Putamen (tissue), 1 donor: ENCODE data around the gene CLIC1.
"Not testable (repeated sequence)": the region's sequence is repeated elsewhere in the genome, so short reads cannot be mapped to it uniquely, and the experiment has no call there.

Experiments used
- DNase-seq: peaks from one replicate; pipeline ENCODE4 v3.0.0-alpha.2; 2016; ENCODE audit warnings: low spot score

CLIC1 gene

GRCh38 chr6:31722173-31722572 lies 14.2 kb downstream of the CLIC1 start:
- no peak for DNase-seq

DNA sequence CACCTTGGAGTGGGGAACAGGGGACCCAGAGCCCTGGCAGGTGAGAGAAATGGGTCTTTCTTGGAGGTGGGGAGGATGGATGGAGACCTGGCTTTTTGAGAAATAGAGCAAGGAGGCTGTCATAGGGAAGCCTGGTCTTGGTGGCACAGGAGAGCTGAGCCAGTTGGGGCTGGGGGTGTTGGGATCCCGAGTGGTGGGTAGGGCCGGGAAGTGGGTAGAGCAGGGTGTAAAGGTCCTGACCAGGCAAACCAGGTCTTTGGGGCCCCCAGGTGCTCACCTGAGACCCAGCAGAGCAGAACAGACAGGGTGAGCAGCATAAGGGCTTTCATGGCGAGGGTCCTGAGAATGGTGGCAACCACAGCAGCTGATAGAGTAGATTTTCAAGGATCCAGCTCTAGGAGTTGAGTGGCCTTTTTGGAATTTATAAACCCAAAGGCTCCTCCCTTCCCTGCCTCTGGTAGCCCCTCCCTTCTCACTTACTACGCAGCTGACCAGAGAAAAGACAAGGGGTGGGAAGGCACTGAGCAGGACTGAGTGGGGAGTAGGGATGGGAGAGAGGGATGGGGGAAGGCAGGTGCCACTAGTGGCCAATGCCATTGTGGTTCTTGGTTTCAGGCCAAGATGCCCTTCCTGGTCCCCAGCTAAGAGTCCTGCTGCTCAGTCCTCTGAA lies 14.8 kb downstream of the CLIC1 start, which contains the start of gene LY6G6C:
LY6G6C (minus strand) TSS at position 396 of the 670 bp plus-strand sequence; CDS start at position 329, 67 bp downstream.
- DNase-seq, result no peak

DNA sequence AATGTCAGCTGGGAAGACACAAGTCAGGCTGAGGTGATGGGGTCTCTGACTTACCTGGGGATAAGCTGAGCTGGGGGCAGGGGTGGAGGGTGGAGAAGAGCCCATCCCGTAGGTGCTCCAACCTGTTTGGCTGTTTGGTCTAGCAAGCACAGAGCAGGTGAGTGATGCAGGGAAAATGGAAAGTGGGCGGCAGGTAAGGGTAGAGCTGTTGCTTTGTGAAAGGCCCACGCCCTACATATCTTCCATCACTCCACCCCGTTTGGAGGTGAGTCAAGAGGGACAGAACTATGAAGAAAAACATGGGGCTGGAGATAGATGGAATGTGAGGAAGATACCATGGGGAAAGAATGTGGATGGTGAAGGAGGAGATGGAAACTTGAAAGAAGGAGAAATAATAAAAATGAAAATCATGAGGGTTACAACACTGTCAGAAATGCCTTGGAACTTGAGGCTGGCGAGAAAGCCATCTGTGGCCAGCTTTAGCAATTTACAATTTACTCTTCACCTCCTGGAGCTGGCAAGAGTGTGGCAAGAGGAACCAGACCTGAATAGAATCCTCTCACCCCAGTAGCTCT lies 16.0 kb downstream of the CLIC1 start:
- DNase-seq, result no peak

DNA sequence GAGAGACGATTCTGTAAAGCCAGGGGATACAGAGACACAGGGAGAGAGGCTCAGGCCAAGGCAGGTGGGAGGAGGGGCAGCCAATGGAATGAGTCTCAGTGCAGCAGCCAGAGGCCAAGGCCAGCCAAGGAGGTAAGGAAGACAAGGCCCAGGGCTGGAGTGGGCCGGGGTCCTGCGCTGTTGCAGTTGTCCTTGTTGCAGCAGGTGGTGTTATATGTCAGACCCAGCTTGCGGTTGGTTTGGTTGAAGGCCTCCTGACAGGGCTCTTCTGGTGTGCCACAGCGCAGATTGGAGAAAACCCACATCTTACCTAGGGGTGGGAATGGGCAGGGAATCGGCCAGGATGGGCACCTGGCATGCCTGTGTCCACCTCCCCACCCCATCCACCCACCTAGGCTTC lies 17.3 kb downstream of the CLIC1 start:
- DNase-seq, result no peak

DNA sequence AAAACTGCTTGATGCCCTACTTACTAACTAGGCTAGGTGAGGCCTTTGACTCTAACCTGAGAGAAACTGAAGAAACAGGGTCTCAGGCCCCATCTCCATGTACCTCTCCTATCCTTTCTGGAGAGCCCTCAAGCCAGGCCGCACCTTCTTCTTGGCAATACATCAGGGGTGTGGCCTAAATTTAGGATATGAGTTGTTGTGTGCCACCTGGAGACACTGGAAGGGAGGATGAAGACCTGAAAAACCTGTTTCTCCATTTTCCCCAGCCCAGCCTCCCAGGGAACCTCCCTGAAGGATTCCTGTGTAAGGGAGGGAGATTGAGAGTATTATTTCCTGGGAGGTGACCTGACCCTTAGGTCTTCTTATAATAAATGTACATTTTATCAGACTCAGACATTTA lies 18.1 kb downstream of the CLIC1 start:
- DNase-seq, result no peak

DNA sequence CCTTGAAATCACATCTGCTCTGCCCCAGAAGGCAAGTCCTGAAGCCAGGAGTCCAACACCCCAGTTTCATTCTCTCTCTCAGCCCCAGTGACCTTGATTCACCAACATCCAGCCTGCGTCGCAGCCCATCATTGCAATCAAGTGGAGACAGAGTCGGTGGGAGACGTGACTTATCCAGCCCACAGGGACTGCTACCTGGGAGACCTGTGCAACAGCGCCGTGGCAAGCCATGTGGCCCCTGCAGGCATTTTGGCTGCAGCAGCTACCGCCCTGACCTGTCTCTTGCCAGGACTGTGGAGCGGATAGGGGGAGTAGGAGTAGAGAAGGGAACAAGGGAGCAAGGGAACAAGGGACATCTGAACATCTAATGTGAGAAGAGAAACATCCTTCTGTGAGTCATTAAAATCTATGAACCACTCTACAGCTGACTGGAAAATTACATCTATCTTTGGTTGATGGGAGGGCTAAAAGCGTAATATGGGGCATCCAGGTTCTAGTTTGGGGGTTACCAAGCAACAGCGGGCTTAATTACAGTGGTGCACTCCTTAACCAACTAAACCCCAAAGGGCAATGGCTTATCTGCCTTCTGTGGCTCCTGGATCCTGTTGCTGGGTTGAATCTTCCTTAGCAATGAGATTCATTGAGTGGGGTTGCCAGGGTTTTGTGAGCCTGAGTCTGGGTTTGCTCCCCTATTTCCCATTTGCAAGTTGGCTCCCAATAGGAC lies 18.7 kb downstream of the CLIC1 start:
- no peak for DNase-seq

DNA sequence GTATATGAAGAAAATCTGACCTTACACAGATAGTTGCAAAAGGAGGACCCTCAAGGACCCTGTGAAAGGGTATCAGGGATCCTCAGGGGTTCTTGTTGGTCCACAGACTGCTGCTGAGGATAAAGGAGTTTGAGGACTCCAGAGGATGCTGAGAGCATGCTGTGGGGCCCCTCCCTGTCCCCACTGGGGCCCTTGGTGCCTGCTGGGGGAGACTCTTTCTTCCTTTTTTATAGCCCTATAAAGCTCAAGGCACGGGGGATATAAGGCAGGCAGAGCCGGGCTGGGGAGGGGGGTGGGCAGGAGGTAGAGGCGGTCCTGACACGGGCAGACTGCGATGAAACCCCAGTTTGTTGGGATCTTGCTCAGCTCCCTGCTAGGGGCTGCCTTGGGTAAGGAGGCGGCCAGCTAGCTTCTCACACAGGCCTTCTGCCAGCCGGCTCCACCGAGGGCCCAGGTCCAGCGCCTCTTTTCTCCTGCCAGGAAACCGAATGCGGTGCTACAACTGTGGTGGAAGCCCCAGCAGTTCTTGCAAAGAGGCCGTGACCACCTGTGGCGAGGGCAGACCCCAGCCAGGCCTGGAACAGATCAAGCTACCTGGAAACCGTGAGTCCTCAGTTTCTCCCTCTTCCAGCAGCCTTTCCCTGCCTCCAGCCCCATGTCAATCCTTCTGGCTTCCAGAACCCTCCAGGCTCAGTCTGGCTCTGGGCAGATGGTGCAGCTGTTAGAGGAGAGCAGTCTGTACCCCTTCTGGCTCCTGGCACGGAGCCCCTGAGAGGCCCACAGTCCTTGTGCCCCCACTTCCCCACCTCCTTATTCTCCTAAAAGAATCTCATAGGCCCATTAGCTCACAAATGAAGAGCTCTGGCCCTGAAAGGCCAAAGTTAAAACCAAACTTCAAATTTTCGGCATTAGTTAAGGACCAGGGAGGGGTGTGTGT lies 21.0 kb downstream of the CLIC1 start, which contains the start of gene LY6G6D:
LY6G6D (plus strand) TSS at position 327 of the 937 bp plus-strand sequence; CDS start at position 335, 8 bp downstream.
- no peak for DNase-seq

GRCh38 chr6:31713991-31714684 lies 22.2 kb downstream of the CLIC1 start:
- DNase-seq, result no peak

GRCh38 chr6:31713465-31713864 lies 22.9 kb downstream of the CLIC1 start:
- DNase-seq, result no peak

GRCh38 chr6:31712296-31712695 lies 24.0 kb downstream of the CLIC1 start:
- DNase-seq, result no peak

DNA sequence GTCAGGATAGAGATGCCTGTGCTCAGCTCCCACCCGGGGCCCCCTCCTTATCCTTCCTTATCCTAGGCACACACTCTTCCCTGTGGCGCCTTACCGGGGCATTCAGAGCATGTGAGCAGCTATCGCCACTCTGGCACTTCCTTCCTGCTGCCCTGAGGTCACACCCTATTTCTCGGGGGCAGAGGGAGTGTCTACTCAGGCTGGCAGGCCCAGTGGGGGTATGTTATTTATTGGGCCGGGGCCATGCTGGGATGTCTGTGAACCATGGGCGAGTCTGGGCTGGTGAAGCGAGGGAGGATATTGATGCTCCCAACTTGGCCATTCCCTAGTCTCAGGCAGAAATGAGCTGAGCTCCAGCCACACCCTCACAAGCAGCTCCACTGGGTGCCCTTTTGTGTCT lies 25.1 kb downstream of the CLIC1 start:
- DNase-seq, result no peak

- DNase-seq, result no peak
Observed at GRCh38 chr6:31710523-31711219, 25.7 kb downstream of the CLIC1 start.

GRCh38 chr6:31709157-31709556 lies 27.2 kb downstream of the CLIC1 start:
- DNase-seq, result not testable (repeated sequence)

DNA sequence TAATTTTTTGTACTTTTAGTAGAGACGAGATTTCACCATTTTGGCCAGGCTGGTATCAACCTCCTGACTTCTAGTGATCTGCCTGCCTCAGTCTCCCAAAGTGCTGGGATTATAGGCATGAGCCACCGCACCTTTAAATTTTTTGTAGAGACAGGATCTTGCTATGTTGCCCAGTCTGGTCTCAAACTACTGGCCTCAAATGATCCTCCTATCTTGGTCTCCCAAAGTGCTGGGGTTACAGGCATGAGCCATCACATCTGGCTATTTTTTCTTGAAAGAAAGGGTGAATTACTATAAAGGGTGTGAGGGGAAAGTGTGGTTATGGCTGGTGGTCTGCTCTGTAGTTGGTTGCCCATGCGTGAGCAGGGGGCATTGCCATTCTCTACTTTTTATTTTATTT lies 28.1 kb downstream of the CLIC1 start:
- DNase-seq, result no peak

GRCh38 chr6:31707701-31708100 lies 28.6 kb downstream of the CLIC1 start:
- no peak for DNase-seq

DNA sequence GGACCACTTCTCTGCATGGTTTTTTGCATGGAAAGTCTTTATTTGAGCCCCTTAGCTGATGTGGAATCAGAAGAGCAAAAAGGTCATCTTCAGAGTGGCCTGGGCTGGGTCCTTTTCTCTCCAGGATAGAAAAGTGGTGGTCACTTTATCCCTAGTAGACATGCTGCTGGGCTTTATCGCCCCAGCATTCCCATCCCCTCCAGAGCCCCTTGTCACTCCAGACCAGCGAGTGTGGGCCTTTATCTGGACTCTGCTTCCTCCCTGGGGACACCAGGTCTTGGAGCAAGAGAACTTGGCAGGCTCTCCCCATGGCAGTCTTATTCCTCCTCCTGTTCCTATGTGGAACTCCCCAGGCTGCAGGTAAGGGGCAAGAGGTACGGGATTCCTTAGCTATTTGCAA lies 29.7 kb downstream of the CLIC1 start, which contains the start of gene LY6G6F:
LY6G6F (plus strand) TSS at position 268 of the 400 bp plus-strand sequence; CDS start at position 309, 41 bp downstream.
- DNase-seq, result no peak

DNA sequence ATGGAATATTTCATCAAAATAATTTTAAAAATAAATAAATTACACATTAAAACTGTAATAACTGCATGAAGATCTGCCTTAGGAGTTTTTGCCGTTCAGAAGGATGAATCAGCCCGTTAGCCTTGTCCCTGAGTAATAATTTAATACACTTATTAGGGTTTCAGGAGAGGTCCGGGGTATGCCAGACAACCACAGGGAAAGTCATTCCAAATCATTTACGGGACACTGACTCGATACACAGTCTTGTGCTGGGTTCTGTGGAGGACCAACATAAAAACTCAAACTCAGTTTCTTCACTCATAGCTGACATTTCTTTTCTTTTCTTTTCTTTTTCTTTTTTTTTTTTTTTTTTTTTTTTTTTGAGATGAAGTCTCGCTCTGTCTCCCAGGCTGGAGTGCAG lies 30.4 kb downstream of the CLIC1 start:
- no peak for DNase-seq

GRCh38 chr6:31702819-31703716 lies 33.3 kb downstream of the CLIC1 start, which contains the start of gene ABHD16A:
Gene ABHD16A (minus strand): TSS chr6:31703324. CDS start chr6:31703281, 43 bp downstream.
- peak; percentile 99 for DNase-seq

DNA sequence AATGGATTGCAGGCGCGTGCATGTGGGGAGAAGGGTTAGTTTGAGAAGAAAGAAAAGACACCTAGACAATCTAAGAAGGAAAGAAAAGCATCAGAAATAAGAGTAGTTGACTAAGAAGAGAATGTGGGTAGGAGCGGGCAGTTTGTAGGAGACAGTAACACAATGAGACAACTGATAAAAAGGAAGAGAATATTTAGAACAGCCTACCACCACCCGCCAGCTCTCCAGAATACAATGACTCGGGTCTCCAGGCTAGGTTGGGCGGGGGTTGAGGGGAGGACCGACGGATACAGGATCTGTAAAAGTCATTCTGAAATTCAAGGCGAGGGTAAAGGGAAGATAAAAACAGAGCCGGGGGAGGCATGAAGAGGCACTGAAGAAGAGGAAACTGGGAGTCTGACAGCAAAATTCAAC lies 33.9 kb downstream of the CLIC1 start:
- DNase-seq, result no peak
